GM23338 (cell line): ENCODE results near the gene PRIM1. TPM values are rescaled to one million over a fixed set of nuclear protein-coding genes. Genes with fewer than 3 reads are reported as not detected.

ENCODE experiments used
- ATAC-seq: fragments of 200-7000 bp; cut with Tn5 transposase; 3 replicates; pipeline ENCODE4 v1.9.1; 2020
- DNase-seq: peaks from one replicate; pipeline ENCODE4 v3.0.0-alpha.2; 2015; ENCODE audit warnings: low spot score
- H2AFZ ChIP-seq: fragments of 200-600 bp; sonication (generic); 2 replicates; pipeline ENCODE4 v1.8.0; 2016; ENCODE audit warnings: antibody characterized with exemption, mild to moderate bottlenecking, moderate library complexity
- H3F3A ChIP-seq: fragments of 200-600 bp; sonication (generic); replicated peaks from 2 replicates; pipeline ENCODE4 v1.8.0; 2017; ENCODE audit warnings: antibody characterized with exemption, mixed run types, low read depth
- H3K27ac ChIP-seq: fragments of 200-600 bp; sonication (generic); 2 replicates; pipeline ENCODE4 v1.6.1; 2016; ENCODE audit warnings: low read depth
- H3K27me3 ChIP-seq: fragments of 200-600 bp; sonication (generic); 2 replicates; pipeline ENCODE4 v1.8.0; 2016; ENCODE audit warnings: mild to moderate bottlenecking, mixed run types, moderate library complexity; ENCODE audit not compliant: insufficient read depth
- H3K36me3 ChIP-seq: fragments of 200-600 bp; sonication (generic); 2 replicates; pipeline ENCODE4 v1.8.0; 2016; ENCODE audit warnings: mild to moderate bottlenecking; ENCODE audit not compliant: insufficient read depth
- H3K4me1 ChIP-seq: fragments of 200-600 bp; sonication (generic); 2 replicates; pipeline ENCODE4 v1.8.0; 2016; ENCODE audit warnings: mild to moderate bottlenecking, moderate library complexity; ENCODE audit not compliant: insufficient read depth
- H3K4me2 ChIP-seq: fragments of 200-600 bp; sonication (generic); 2 replicates; pipeline ENCODE4 v1.7.1; 2017; ENCODE audit warnings: mixed run types
- H3K4me3 ChIP-seq: fragments of 200-600 bp; sonication (generic); 2 replicates; pipeline ENCODE4 v1.6.1; 2016; ENCODE audit warnings: mixed run types
- H3K79me2 ChIP-seq: fragments of 200-600 bp; sonication (generic); replicated peaks from 2 replicates; pipeline ENCODE4 v1.8.0; 2017; ENCODE audit warnings: mild to moderate bottlenecking; ENCODE audit not compliant: insufficient read depth
- H3K9me2 ChIP-seq: fragments of 200-600 bp; sonication (generic); 2 replicates; pipeline ENCODE4 v1.8.0; 2017; ENCODE audit not compliant: insufficient read depth
- H4K20me1 ChIP-seq: fragments of 200-600 bp; sonication (generic); replicated peaks from 2 replicates; pipeline ENCODE4 v1.8.0; 2017; ENCODE audit warnings: mild to moderate bottlenecking; ENCODE audit not compliant: insufficient read depth
- H3K27ac Mint-ChIP-seq: 2 replicates; pipeline ENCODE4 v1.8.0; 2020; ENCODE audit warnings: inconsistent platforms, mild to moderate bottlenecking, moderate library complexity, mixed read lengths
- H3K27me3 Mint-ChIP-seq: 3 replicates; pipeline ENCODE4 v1.8.0; 2022; ENCODE audit warnings: low read depth, mild to moderate bottlenecking, moderate library complexity, mixed read lengths, inconsistent platforms; ENCODE audit not compliant: insufficient read depth, poor library complexity
- H3K36me3 Mint-ChIP-seq: 3 replicates; pipeline ENCODE4 v1.8.0; 2021; ENCODE audit warnings: low read depth, mild to moderate bottlenecking, inconsistent platforms, moderate library complexity, mixed read lengths
- H3K4me1 Mint-ChIP-seq: 3 replicates; pipeline ENCODE4 v1.8.0; 2020; ENCODE audit warnings: mild to moderate bottlenecking, inconsistent platforms, mixed read lengths
- H3K4me3 Mint-ChIP-seq: 3 replicates; pipeline ENCODE4 v1.8.0; 2021; ENCODE audit warnings: moderate library complexity, mild to moderate bottlenecking, inconsistent platforms, mixed read lengths
- H3K9me3 Mint-ChIP-seq: 3 replicates; pipeline ENCODE4 v1.8.0; 2020; ENCODE audit warnings: moderate library complexity, mild to moderate bottlenecking, inconsistent platforms, mixed read lengths
- CREB1 ChIP-seq: fragments of 250-450 bp; sonication (Bioruptor Pico); IDR thresholded peaks from 2 replicates; pipeline ENCODE4 v1.5.0; 2020; ENCODE audit warnings: low read depth, mild to moderate bottlenecking, moderate library complexity
- ETS1 ChIP-seq: IDR thresholded peaks from 2 replicates; pipeline ENCODE4 v1.6.1; 2016; ENCODE audit warnings: antibody characterized with exemption
- EZH2 ChIP-seq: fragments of 200-600 bp; sonication (generic); IDR thresholded peaks from one replicate; pipeline ENCODE4 v1.8.0; 2017; ENCODE audit warnings: antibody characterized with exemption, mild to moderate bottlenecking, low read depth; ENCODE audit not compliant: unreplicated experiment
- EZH2phosphoT487 ChIP-seq: fragments of 200-600 bp; sonication (generic); IDR thresholded peaks from one replicate; pipeline ENCODE4 v1.8.1; 2018; ENCODE audit warnings: antibody characterized with exemption; ENCODE audit not compliant: unreplicated experiment
- JUNB ChIP-seq: IDR thresholded peaks from one replicate; pipeline ENCODE4 v1.6.1; 2016; ENCODE audit warnings: antibody characterized with exemption; ENCODE audit not compliant: unreplicated experiment
- NANOG ChIP-seq: IDR thresholded peaks from 2 replicates; pipeline ENCODE4 v1.6.1; 2016; ENCODE audit warnings: antibody characterized with exemption, borderline replicate concordance
- POLR2AphosphoS5 ChIP-seq: IDR thresholded peaks from 2 replicates; pipeline ENCODE4 v1.6.1; 2016; ENCODE audit warnings: antibody characterized with exemption, low read depth
- ZNF114 ChIP-seq: fragments of 250-450 bp; sonication (Bioruptor Pico); IDR thresholded peaks from 2 replicates; pipeline ENCODE4 v1.5.0; 2020; ENCODE audit warnings: mild to moderate bottlenecking, moderate library complexity
- ZNF331 ChIP-seq: fragments of 250-450 bp; sonication (Bioruptor Pico); IDR thresholded peaks from 2 replicates; pipeline ENCODE4 v1.5.0; 2020; ENCODE audit warnings: low read depth, mild to moderate bottlenecking, moderate library complexity
- ZNF462 ChIP-seq: fragments of 250-450 bp; sonication (Bioruptor Pico); IDR thresholded peaks from 2 replicates; pipeline ENCODE4 v1.5.0; 2020; ENCODE audit warnings: mild to moderate bottlenecking, moderate library complexity
- polyA plus RNA-seq: library from polyadenylated mRNA; unstranded; fragments of >200 nt; fragmentation: Nextera tagmentation; extraction: Ambion mirVana; gene quantifications from 2 replicates; pipeline ENCODE4 v1.2.1, GENCODE V29; 2016
- total RNA-seq: library from RNA; depleted of rRNA; stranded (reverse); fragments of >200 nt; shearing (Covaris generic); gene quantifications from 2 replicates; pipeline ENCODE4 v1.2.3, GENCODE V29; 2014

Gene PRIM1
- total and polyA plus RNA-seq, 2 experiments from 2014 or later = 67.9 to 73.9 TPM

- no peak for TF ChIP-seq EZH2phosphoT487
- TF ChIP-seq NANOG = no peak
- TF ChIP-seq EZH2 = no peak
- TF ChIP-seq ZNF331 (CRISPR knock-in tag) = no peak
- no peak for TF ChIP-seq CREB1
- no peak for TF ChIP-seq POLR2AphosphoS5
- no peak for TF ChIP-seq ZNF114
- no peak for TF ChIP-seq JUNB
- TF ChIP-seq ETS1 = no peak
These were observed 28.8 kb downstream of the PRIM1 start (continued) for GRCh38 chr12:56723352-56723751.

GRCh38 chr12:56722832-56723231, 29.3 kb downstream of the PRIM1 start:
- peak overlapping the region; percentile 98 for H3K4me3 Mint-ChIP-seq

More at GRCh38 chr12:56722832-56723231, 29.3 kb downstream of the PRIM1 start:
- H3K79me2 ChIP-seq = peaks cover 65% of the 10 kb centered on the region
- Mint-ChIP-seq H3K36me3 (peaks cover 77% of the 10 kb centered on the region), H3K27ac (0 out of 2 replicates have a peak overlapping the region, but pooled peaks have one; percentile 47), H3K27me3 (peaks cover 15% of the 10 kb centered on the region), H3K9me3 (no peaks in the 10 kb centered on the region; the same call in 2 of the 3 replicates), H3K4me1 (peaks cover 58% of the 10 kb centered on the region)
- H3F3A ChIP-seq = 0 out of 2 replicates have a peak, but pooled peaks cover 23% of the 10 kb centered on the region
- 0 out of 2 replicates have a peak overlapping the region, but pooled peaks have one; percentile 4 for H3K27ac ChIP-seq
- no peak for DNase-seq
- H3K4me3 ChIP-seq = peak overlapping the region; percentile 93
- H2AFZ ChIP-seq = no peak overlapping the region
- peaks cover 55% of the 10 kb centered on the region for H4K20me1 ChIP-seq
- H3K4me1 ChIP-seq = peaks cover 53% of the 10 kb centered on the region
- peak overlapping the region; percentile 99 for H3K4me2 ChIP-seq
- peaks cover 38% of the 10 kb centered on the region for H3K36me3 ChIP-seq
- no peak for ATAC-seq
- no peak for TF ChIP-seq ZNF462 (CRISPR knock-in tag)
- peaks cover 5% of the 10 kb centered on the region; the same call in 1 of the 2 replicates for H3K9me2 ChIP-seq
- H3K27me3 ChIP-seq = no peaks in the 10 kb centered on the region
